ENCODE results near the gene BAX. TPM values are rescaled to one million over a fixed set of nuclear protein-coding genes. Genes with fewer than 3 reads are reported as not detected.
A peak's percentile ranks its signal among the peaks of the same experiment; 100 is the strongest.

Gene BAX
- total and polyA plus RNA-seq, 2 donors (not counting 1 experiment from before 2014, with no cell fraction given): 95.3 to 109 TPM

DNA sequence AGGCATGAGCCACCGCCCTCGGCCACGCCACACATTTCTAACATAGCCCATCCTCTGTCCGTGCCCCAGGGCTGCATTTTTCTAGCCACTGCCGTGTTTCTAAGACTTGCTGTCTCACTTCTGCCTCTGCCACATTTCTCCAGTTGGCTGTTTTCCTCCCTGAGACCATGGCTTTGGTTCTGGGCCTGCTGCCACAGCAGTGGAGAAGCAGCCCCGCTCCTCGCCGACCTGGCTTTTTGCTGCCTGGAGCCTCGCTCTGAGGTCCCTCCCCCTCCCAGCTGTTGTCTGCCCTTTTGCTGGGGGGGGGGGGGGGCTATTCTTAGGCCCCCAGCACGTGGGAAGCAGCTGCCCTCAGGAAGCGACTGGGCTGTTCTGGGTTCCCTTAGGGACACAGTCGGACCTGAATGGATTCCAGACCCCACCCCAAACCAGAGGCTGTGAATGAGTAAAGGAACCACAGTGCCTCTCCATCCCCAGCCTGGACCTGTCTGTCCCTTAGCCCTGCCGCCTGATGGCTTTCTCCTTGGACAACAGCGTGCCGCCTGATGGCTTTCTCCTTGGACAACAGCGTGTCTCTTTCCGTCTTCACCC is 35.1 kb downstream of the BAX start:
- H3K79me2 ChIP-seq (ENCODE audit: control insufficient read depth, insufficient read depth, low read length): peaks cover 35% of the 10 kb centered on the region
- H3K9ac ChIP-seq (ENCODE audit: low read length): no peak overlapping the region
- WGBS (ENCODE audit: insufficient coverage): 90% methylated on average over 10 of the region's 17 CpGs
- peaks cover 15 to 23% of the 10 kb centered on the region in 2 donors for H3K4me1 ChIP-seq (ENCODE audit: control insufficient read depth in 2 of 2, insufficient read depth in 2 of 2, low read length in 2 of 2)
- no peaks in the 10 kb centered on the region for H3K27me3 ChIP-seq (replicated peaks in 1 of 4; ENCODE audit: control extremely low read depth in 1 of 4, control insufficient read depth in 3 of 4, insufficient read depth in 4 of 4, low read length in 3 of 4)
- no peaks in the 10 kb centered on the region for H3K9me3 ChIP-seq (ENCODE audit: control extremely low read depth in 1 of 3, control insufficient read depth in 2 of 3, insufficient read depth in 1 of 3, low read length in 2 of 3)
- Mint-ChIP-seq H3K27ac (no peak overlapping the region), H3K4me1 (peaks cover 33% of the 10 kb centered on the region), H3K4me3 (no peak overlapping the region), H3K27me3 (no peaks in the 10 kb centered on the region), H3K9me3 (ENCODE audit: insufficient read depth) (no peaks in the 10 kb centered on the region)
- POLR2A ChIA-PET: interaction anchor here (0.6 kb wide), 1 partner anchor 440 kb away, joined by 4 read pairs; no protein-coding TSS in a partner anchor
- no peak overlapping the region for H3K4me3 ChIP-seq (ENCODE audit: control extremely low read depth in 1 of 5, extremely low read depth in 1 of 5, insufficient read depth in 1 of 5, low read depth in 2 of 5, low read length in 4 of 5)
- H3K4me2 ChIP-seq (replicated peaks; ENCODE audit: low read depth, low read length, poor library complexity, severe bottlenecking): no peak overlapping the region
- no peak overlapping the region for H2AFZ ChIP-seq (ENCODE audit: insufficient read depth, low read depth, low read length, poor library complexity, severe bottlenecking)
- no peak for TF ChIP-seq EZH2 (IDR thresholded peaks at IDR 0.05; ENCODE audit: borderline replicate concordance, insufficient read depth, low read depth, low read length, poor library complexity, severe bottlenecking)
- TF ChIP-seq, protein P1, sequence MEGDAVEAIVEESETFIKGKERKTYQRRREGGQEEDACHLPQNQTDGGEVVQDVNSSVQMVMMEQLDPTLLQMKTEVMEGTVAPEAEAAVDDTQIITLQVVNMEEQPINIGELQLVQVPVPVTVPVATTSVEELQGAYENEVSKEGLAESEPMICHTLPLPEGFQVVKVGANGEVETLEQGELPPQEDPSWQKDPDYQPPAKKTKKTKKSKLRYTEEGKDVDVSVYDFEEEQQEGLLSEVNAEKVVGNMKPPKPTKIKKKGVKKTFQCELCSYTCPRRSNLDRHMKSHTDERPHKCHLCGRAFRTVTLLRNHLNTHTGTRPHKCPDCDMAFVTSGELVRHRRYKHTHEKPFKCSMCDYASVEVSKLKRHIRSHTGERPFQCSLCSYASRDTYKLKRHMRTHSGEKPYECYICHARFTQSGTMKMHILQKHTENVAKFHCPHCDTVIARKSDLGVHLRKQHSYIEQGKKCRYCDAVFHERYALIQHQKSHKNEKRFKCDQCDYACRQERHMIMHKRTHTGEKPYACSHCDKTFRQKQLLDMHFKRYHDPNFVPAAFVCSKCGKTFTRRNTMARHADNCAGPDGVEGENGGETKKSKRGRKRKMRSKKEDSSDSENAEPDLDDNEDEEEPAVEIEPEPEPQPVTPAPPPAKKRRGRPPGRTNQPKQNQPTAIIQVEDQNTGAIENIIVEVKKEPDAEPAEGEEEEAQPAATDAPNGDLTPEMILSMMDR (IDR thresholded peaks at IDR 0.05): no peak
- H3K36me3 ChIP-seq (replicated peaks in 1 of 2; ENCODE audit: control extremely low read depth in 1 of 2, control insufficient read depth in 1 of 2, extremely low read depth in 1 of 2, insufficient read depth in 2 of 2, low read length in 1 of 2): peaks cover 0 to 14% of the 10 kb centered on the region in 2 experiments
- no peak for DNase-seq
- CTCF ChIA-PET: interaction anchor here (1.0 kb wide), 1 partner anchor 201 kb away, joined by 3 read pairs; no protein-coding TSS in a partner anchor
- intact Hi-C loops (cut with micrococcal nuclease): loop anchor here (10.0 kb wide), 1 partner anchor 125 kb away; the partner anchor contains the start of genes C19orf73, LIN7B and PPFIA3
- ATAC-seq (ENCODE audit: low read depth): no peak
- H4K20me1 ChIP-seq (ENCODE audit: control insufficient read depth, insufficient read depth, low read length, poor library complexity, severe bottlenecking): peaks cover 6% of the 10 kb centered on the region
- no peak overlapping the region for H3K27ac ChIP-seq (ENCODE audit: low read length in 2 of 2)

DNA sequence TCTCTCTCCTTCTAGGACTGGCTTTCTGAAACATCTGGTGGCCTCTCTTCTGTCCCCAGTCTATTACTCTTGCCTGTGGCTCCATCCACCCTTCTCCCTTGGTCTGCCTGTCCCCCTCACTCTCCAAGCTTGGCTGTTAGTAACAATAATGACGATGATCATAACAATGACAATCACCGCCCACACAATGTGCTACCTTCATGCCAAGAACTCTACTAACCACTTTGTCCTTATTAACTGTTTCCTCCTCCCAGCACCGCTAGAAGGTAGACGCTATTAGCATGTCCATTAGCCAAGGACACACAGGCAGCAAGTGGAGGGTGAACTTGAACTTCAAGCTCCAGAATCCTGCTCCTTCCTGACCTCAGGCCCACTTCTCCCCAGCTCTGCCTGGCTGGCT is 35.7 kb downstream of the BAX start:
- H3K27me3 ChIP-seq (replicated peaks in 1 of 4; ENCODE audit: control extremely low read depth in 1 of 4, control insufficient read depth in 3 of 4, insufficient read depth in 4 of 4, low read length in 3 of 4): no peaks in the 10 kb centered on the region
- peaks cover 0 to 10% of the 10 kb centered on the region in 2 experiments for H3K36me3 ChIP-seq (replicated peaks in 1 of 2; ENCODE audit: control extremely low read depth in 1 of 2, control insufficient read depth in 1 of 2, extremely low read depth in 1 of 2, insufficient read depth in 2 of 2, low read length in 1 of 2)
- no peaks in the 10 kb centered on the region for H3K9me3 ChIP-seq (ENCODE audit: control extremely low read depth in 1 of 3, control insufficient read depth in 2 of 3, insufficient read depth in 1 of 3, low read length in 2 of 3)
- ChIA-PET CTCF (no interaction called here), POLR2A (no interaction called here)
- TF ChIP-seq, protein P1 (IDR thresholded peaks at IDR 0.05): no peak
- no peak for TF ChIP-seq EZH2 (IDR thresholded peaks at IDR 0.05; ENCODE audit: borderline replicate concordance, insufficient read depth, low read depth, low read length, poor library complexity, severe bottlenecking)
- peaks cover 41% of the 10 kb centered on the region for H3K79me2 ChIP-seq (ENCODE audit: control insufficient read depth, insufficient read depth, low read length)
- no peak overlapping the region for H3K4me2 ChIP-seq (replicated peaks; ENCODE audit: low read depth, low read length, poor library complexity, severe bottlenecking)
- intact Hi-C loops (cut with micrococcal nuclease): loop anchor here (10.0 kb wide), 1 partner anchor 124 kb away; the partner anchor contains the start of genes C19orf73, LIN7B and PPFIA3
- peaks cover 39% of the 10 kb centered on the region for H3K4me1 Mint-ChIP-seq
- peak overlapping the region; percentile 39 for H3K4me3 Mint-ChIP-seq
- no peak overlapping the region for H3K27ac Mint-ChIP-seq
- H3K4me1 ChIP-seq (ENCODE audit: control insufficient read depth in 2 of 2, insufficient read depth in 2 of 2, low read length in 2 of 2): peaks cover 15 to 27% of the 10 kb centered on the region in 2 donors
- no peak for ATAC-seq (ENCODE audit: low read depth)
- no peak overlapping the region for H3K9ac ChIP-seq (ENCODE audit: low read length)
- H4K20me1 ChIP-seq (ENCODE audit: control insufficient read depth, insufficient read depth, low read length, poor library complexity, severe bottlenecking): peaks cover 6% of the 10 kb centered on the region
- H3K27me3 Mint-ChIP-seq: no peaks in the 10 kb centered on the region
- no peak overlapping the region for H3K4me3 ChIP-seq (ENCODE audit: control extremely low read depth in 1 of 5, extremely low read depth in 1 of 5, insufficient read depth in 1 of 5, low read depth in 2 of 5, low read length in 4 of 5)
- no peak for DNase-seq
- no peak overlapping the region for H3K27ac ChIP-seq (ENCODE audit: low read length in 2 of 2)
- 94% methylated on average over 4 of the region's 4 CpGs for WGBS (ENCODE audit: insufficient coverage)
- H2AFZ ChIP-seq (ENCODE audit: insufficient read depth, low read depth, low read length, poor library complexity, severe bottlenecking): no peak overlapping the region
- H3K9me3 Mint-ChIP-seq (ENCODE audit: insufficient read depth): no peaks in the 10 kb centered on the region
